ENCODE measurements around the gene PUS1. TPM values are rescaled to one million over a fixed set of nuclear protein-coding genes. Genes with fewer than 3 reads are reported as not detected.

Gene PUS1
- polyA plus RNA-seq, 1 donor from 2014 or later, result 14.3 TPM

- H3K9me2 ChIP-seq (ENCODE audit: insufficient read depth, low read length), result no peaks in the 10 kb centered on the region
- H3K36me3 ChIP-seq (ENCODE audit: insufficient read depth, low read length), result peaks cover 2% of the 10 kb centered on the region
- TF ChIP-seq TAF1 (IDR thresholded peaks at IDR 0.05; ENCODE audit: low read depth) (no peak), MXI1 (conservative IDR thresholded peaks at IDR 0.05; ENCODE audit: poor library complexity, severe bottlenecking) (no peak), SMC3 (conservative IDR thresholded peaks at IDR 0.05; ENCODE audit: poor library complexity) (no peak)
- no peak overlapping the region for H3K4me3 ChIP-seq (ENCODE audit: low read length)
- H4K20me1 ChIP-seq (ENCODE audit: insufficient read depth), result no peaks in the 10 kb centered on the region
- no peak overlapping the region for H3K4me2 ChIP-seq (ENCODE audit: low read length)
- H3F3A ChIP-seq (ENCODE audit: insufficient read depth, low read length, poor library complexity, severe bottlenecking), result no peaks in the 10 kb centered on the region
- no peak overlapping the region for H3K9ac ChIP-seq (ENCODE audit: low read length)
- H3K9me3 ChIP-seq (ENCODE audit: low read length), result no peaks in the 10 kb centered on the region
- no peaks in the 10 kb centered on the region for H3K79me2 ChIP-seq (replicated peaks; ENCODE audit: insufficient read depth, low read length)
- no peak overlapping the region for H3K27ac ChIP-seq (ENCODE audit: low read length)
- H3K27me3 ChIP-seq (ENCODE audit: insufficient read depth, low read depth, low read length), result no peaks in the 10 kb centered on the region
- no peak overlapping the region for H2AFZ ChIP-seq (ENCODE audit: low read depth, low read length)
Measured at GRCh38 chr12:131991816-131992430, 62.8 kb downstream of the PUS1 start.

GRCh38 chr12:131994589-131994988, 65.5 kb downstream of the PUS1 start:
- TF ChIP-seq TAF1 (IDR thresholded peaks at IDR 0.05; ENCODE audit: low read depth), result no peak
- no peak for TF ChIP-seq SMC3 (conservative IDR thresholded peaks at IDR 0.05; ENCODE audit: poor library complexity)
- TF ChIP-seq EZH2 (IDR thresholded peaks at IDR 0.05; ENCODE audit: borderline replicate concordance, insufficient read depth, low read length, poor library complexity, severe bottlenecking), result no peak
- TF ChIP-seq EP300 (conservative IDR thresholded peaks at IDR 0.05; ENCODE audit: poor library complexity, severe bottlenecking), result no peak
- TF ChIP-seq MXI1 (conservative IDR thresholded peaks at IDR 0.05; ENCODE audit: poor library complexity, severe bottlenecking), result no peak
- no peak for TF ChIP-seq RAD21 (conservative IDR thresholded peaks at IDR 0.05)
- TF ChIP-seq POLR2AphosphoS5 (IDR thresholded peaks at IDR 0.05), result no peak
- no peak for TF ChIP-seq REST (IDR thresholded peaks at IDR 0.05; ENCODE audit: borderline replicate concordance)
- no peak for TF ChIP-seq CTCF (IDR thresholded peaks at IDR 0.05; ENCODE audit: poor library complexity, severe bottlenecking)
- no peak overlapping the region for H3K9ac ChIP-seq (ENCODE audit: low read length)
- H3K9me3 ChIP-seq (ENCODE audit: low read length), result no peaks in the 10 kb centered on the region
- no peaks in the 10 kb centered on the region for H3K36me3 ChIP-seq (ENCODE audit: insufficient read depth, low read length)
- H3K4me3 ChIP-seq (ENCODE audit: low read length), result no peak overlapping the region
- H3K27me3 ChIP-seq (ENCODE audit: insufficient read depth, low read depth, low read length), result no peaks in the 10 kb centered on the region
- H3K27ac ChIP-seq (ENCODE audit: low read length), result no peak overlapping the region
- H3K79me2 ChIP-seq (replicated peaks; ENCODE audit: insufficient read depth, low read length), result no peaks in the 10 kb centered on the region
- H3K9me2 ChIP-seq (ENCODE audit: insufficient read depth, low read length), result no peaks in the 10 kb centered on the region
- H3K4me2 ChIP-seq (ENCODE audit: low read length), result no peak overlapping the region
- H2AFZ ChIP-seq (ENCODE audit: low read depth, low read length), result no peak overlapping the region
- H3F3A ChIP-seq (ENCODE audit: insufficient read depth, low read length, poor library complexity, severe bottlenecking), result no peaks in the 10 kb centered on the region
- no peaks in the 10 kb centered on the region for H4K20me1 ChIP-seq (ENCODE audit: insufficient read depth)

Small RNA genes within 50 kb of the gene (small RNA-seq; reads per million reads assigned to genes)
- gene AC131009.3, result 0 reads per million in 3 experiments

Other genes with a start within 250 kb of the PUS1 start
- 49.5 and 56.6 TPM in 2 replicates for gene SFSWAP, start 218.2 kb upstream of the PUS1 start, polyA plus RNA-seq
- gene MMP17, start 100.9 kb upstream of the PUS1 start, polyA plus RNA-seq, result 79.0 and 93.5 TPM in 2 replicates
- gene ULK1, start 34.7 kb upstream of the PUS1 start, polyA plus RNA-seq, result 19.0 and 27.9 TPM in 2 replicates
- 19.4 and 21.0 TPM in 2 replicates for gene EP400, start 20.7 kb downstream of the PUS1 start, polyA plus RNA-seq
- gene DDX51, start 215.0 kb downstream of the PUS1 start, polyA plus RNA-seq, result 17.6 and 22.8 TPM in 2 replicates
- 21.6 and 26.9 TPM in 2 replicates for gene NOC4L, start 215.2 kb downstream of the PUS1 start, polyA plus RNA-seq